ENCODE results near the gene POLR1E.

The POLR1E gene

GRCh38 chr9:37540634-37541033, 54.9 kb downstream of the POLR1E start:
- DNase-seq = no peak

- DNase-seq = no peak
Measured at GRCh38 chr9:37541465-37541864, 55.7 kb downstream of the POLR1E start.

GRCh38 chr9:37542488-37542887, 56.7 kb downstream of the POLR1E start:
- no peak for DNase-seq

- DNase-seq = no peak
Measured at GRCh38 chr9:37542895-37543294, 57.1 kb downstream of the POLR1E start.

DNA sequence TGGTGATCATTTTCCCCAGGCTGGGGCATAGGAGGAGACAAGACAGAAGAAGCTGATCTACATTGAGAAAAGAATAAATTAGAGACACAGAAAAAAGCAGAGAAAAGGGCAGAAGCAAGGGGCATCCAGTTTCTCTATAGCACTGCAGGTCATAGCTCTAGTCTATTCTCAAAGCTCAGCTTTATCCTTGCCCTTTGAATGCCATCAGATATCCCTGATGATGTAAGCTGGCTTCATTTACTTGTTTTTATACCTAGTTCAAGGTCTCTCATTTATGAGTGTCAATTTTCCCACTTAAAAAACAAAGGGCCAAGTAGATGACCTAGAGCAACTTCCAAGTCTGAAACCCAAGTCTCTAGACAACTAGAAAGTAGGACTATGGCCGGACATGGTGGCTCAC, 57.7 kb downstream of the POLR1E start:
- DNase-seq = no peak

- no peak for DNase-seq
Measured at GRCh38 chr9:37547328-37547878, 61.7 kb downstream of the POLR1E start.

- no peak for DNase-seq
Measured at GRCh38 chr9:37549527-37549926, 63.8 kb downstream of the POLR1E start.

DNA sequence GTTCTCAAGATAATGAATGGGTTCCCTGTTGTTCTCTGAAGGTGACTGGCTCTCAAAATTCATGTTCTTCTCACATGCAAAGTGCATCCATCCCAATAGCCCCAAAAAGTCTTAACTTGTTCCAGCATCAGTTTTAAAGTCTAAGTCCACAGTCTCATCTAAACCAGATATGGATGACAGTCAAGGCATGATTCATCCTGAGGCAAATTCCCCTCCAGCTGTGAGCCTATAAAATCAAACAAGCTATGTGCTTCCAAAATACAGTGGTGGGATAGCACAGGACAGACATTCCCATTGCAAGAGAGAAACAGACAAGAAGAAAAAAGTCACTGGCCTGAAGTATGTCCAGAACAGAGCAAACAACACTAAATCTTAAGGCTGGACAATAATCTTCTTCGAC, 65.0 kb downstream of the POLR1E start:
- DNase-seq = no peak

DNA sequence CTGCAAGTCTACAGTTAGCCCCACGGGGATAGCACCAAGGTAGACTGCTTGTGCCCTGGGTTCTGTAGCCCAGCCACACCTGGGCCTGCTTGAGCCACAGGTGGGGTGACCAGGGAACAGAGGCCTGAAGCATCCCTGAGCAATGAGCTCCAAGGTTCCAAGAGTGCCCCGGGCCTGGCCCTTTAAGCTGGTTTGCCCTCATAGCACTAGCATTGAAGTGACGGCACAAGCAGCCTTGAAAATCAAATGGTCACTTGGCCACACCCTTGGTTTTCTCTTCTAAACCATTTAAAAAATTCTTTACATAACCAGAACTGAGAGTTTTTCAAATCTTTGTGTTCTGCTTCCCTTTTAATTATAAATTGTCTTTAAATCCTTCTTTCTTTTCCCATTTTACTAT, 65.7 kb downstream of the POLR1E start:
- no peak for DNase-seq

- no peak for DNase-seq
Measured at GRCh38 chr9:37551888-37552287, 66.1 kb downstream of the POLR1E start.
